ENCODE results near the gene ALDH1B1. TPM values are rescaled to one million over a fixed set of nuclear protein-coding genes. Genes with fewer than 3 reads are reported as not detected.

The ALDH1B1 gene
- total RNA-seq, 5 donors from 2014 or later (not counting 1 experiment from before 2014, with no cell fraction given) = 2.0 to 8.2 (median 5.2) TPM

GRCh38 chr9:38434853-38435252 lies 42.4 kb downstream of the ALDH1B1 start:
- WGBS (ENCODE audit: insufficient coverage) = no CpG with 5 or more reads among the region's 3 CpGs

GRCh38 chr9:38435521-38435920 lies 43.0 kb downstream of the ALDH1B1 start:
- Mint-ChIP-seq H3K9me3 (no peaks in the 10 kb centered on the region), H3K4me1 (peaks cover 6 to 15% (median 13%) of the 10 kb centered on the region in 3 donors), H3K27ac (no peak overlapping the region), H3K27me3 (peaks cover 3 to 10% of the 10 kb centered on the region in 2 donors), H3K4me3 (no peak overlapping the region), H3K36me3 (no peaks in the 10 kb centered on the region)
- no peaks in the 10 kb centered on the region for H3K9me3 ChIP-seq
- DNase-seq (no peak), ATAC-seq (replicated peaks in 1 of 4) (no peak)
- H3K4me3 ChIP-seq (ENCODE audit: control insufficient read depth in 1 of 2, extremely low read depth in 1 of 2, low read length in 1 of 2) = no peak overlapping the region
- CTCF ChIA-PET = interaction anchor here (0.5 to 0.7 kb wide), 3 partner anchors 15 to 210 kb away, joined by 3 read pairs; no protein-coding TSS in a partner anchor
- WGBS (ENCODE audit: insufficient coverage) = 40% methylated on average over 1 of the region's 2 CpGs
- H3K4me1 ChIP-seq (ENCODE audit: control insufficient read depth in 1 of 2, extremely low read depth in 1 of 2, insufficient read depth in 2 of 2, low read length in 2 of 2) = peaks cover 0 to 3% of the 10 kb centered on the region in 2 experiments
- POLR2A ChIA-PET = no interaction called here
- H3K27me3 ChIP-seq (replicated peaks in 1 of 2; ENCODE audit: control insufficient read depth in 2 of 2, extremely low read depth in 1 of 2, insufficient read depth in 2 of 2, low read length in 1 of 2) = peaks cover 0 to 15% of the 10 kb centered on the region in 2 experiments
- no peaks in the 10 kb centered on the region for H3K36me3 ChIP-seq (ENCODE audit: control insufficient read depth in 2 of 2, extremely low read depth in 1 of 2, insufficient read depth in 1 of 2, low read length in 1 of 2)
- H3K27ac ChIP-seq (ENCODE audit: low read length) = no peak overlapping the region

More at GRCh38 chr9:38434853-38435252, 42.4 kb downstream of the ALDH1B1 start:
- DNase-seq (no peak), ATAC-seq (replicated peaks in 1 of 4) (no peak)
- H3K27ac Mint-ChIP-seq = no peak overlapping the region
- Histone ChIP-seq H3K27me3 (replicated peaks in 1 of 2; ENCODE audit: control insufficient read depth in 2 of 2, extremely low read depth in 1 of 2, insufficient read depth in 2 of 2, low read length in 1 of 2) (peaks cover 0 to 13% of the 10 kb centered on the region in 2 experiments), H3K4me1 (ENCODE audit: control insufficient read depth in 1 of 2, extremely low read depth in 1 of 2, insufficient read depth in 2 of 2, low read length in 2 of 2) (peaks cover 0 to 3% of the 10 kb centered on the region in 2 experiments), H3K36me3 (ENCODE audit: control insufficient read depth in 2 of 2, extremely low read depth in 1 of 2, insufficient read depth in 1 of 2, low read length in 1 of 2) (no peaks in the 10 kb centered on the region), H3K9me3 (no peaks in the 10 kb centered on the region), H3K27ac (ENCODE audit: low read length) (no peak overlapping the region), H3K4me3 (ENCODE audit: control insufficient read depth in 1 of 2, extremely low read depth in 1 of 2, low read length in 1 of 2) (no peak overlapping the region)
- no peaks in the 10 kb centered on the region for H3K9me3 Mint-ChIP-seq
- H3K4me3 Mint-ChIP-seq = no peak overlapping the region
- peaks cover 6 to 15% (median 13%) of the 10 kb centered on the region in 3 donors for H3K4me1 Mint-ChIP-seq
- H3K36me3 Mint-ChIP-seq = no peaks in the 10 kb centered on the region
- POLR2A ChIA-PET = no interaction called here
- CTCF ChIA-PET = interaction anchor here (0.6 to 0.8 kb wide), 2 partner anchors 322 to 526 kb away, joined by 3 read pairs; no protein-coding TSS in a partner anchor
- peaks cover 0 to 8% of the 10 kb centered on the region in 2 donors for H3K27me3 Mint-ChIP-seq

- H3K4me1 Mint-ChIP-seq = peaks cover 0 to 7% (median 5%) of the 10 kb centered on the region in 3 donors
- peaks cover 0 to 15% of the 10 kb centered on the region in 2 experiments for H3K27me3 ChIP-seq (replicated peaks in 1 of 2; ENCODE audit: control insufficient read depth in 2 of 2, extremely low read depth in 1 of 2, insufficient read depth in 2 of 2, low read length in 1 of 2)
- no peaks in the 10 kb centered on the region for H3K36me3 ChIP-seq (ENCODE audit: control insufficient read depth in 2 of 2, extremely low read depth in 1 of 2, insufficient read depth in 1 of 2, low read length in 1 of 2)
- CTCF ChIA-PET = interaction anchor here in 1 of 2 donors (0.6 kb wide), 1 partner anchor 520 kb away, joined by 3 read pairs; no protein-coding TSS in a partner anchor
- H3K36me3 Mint-ChIP-seq = no peaks in the 10 kb centered on the region
- POLR2A ChIA-PET = no interaction called here
- no peaks in the 10 kb centered on the region for H3K9me3 ChIP-seq
- no peak overlapping the region for H3K27ac ChIP-seq (ENCODE audit: low read length)
- H3K9me3 Mint-ChIP-seq = no peaks in the 10 kb centered on the region
- WGBS (ENCODE audit: insufficient coverage) = no CpG with 5 or more reads among the region's 2 CpGs
- DNase-seq (no peak), ATAC-seq (replicated peaks in 1 of 4) (no peak)
- no peaks in the 10 kb centered on the region for H3K4me1 ChIP-seq (ENCODE audit: control insufficient read depth in 1 of 2, extremely low read depth in 1 of 2, insufficient read depth in 2 of 2, low read length in 2 of 2)
- no peak overlapping the region for H3K4me3 ChIP-seq (ENCODE audit: control insufficient read depth in 1 of 2, extremely low read depth in 1 of 2, low read length in 1 of 2)
- peaks cover 5 to 10% of the 10 kb centered on the region in 2 donors for H3K27me3 Mint-ChIP-seq
- no peak overlapping the region for H3K27ac Mint-ChIP-seq
- H3K4me3 Mint-ChIP-seq = no peak overlapping the region
These were observed 44.2 kb downstream of the ALDH1B1 start for GRCh38 chr9:38436708-38437107.

GRCh38 chr9:38437193-38437823 lies 44.8 kb downstream of the ALDH1B1 start:
- Histone ChIP-seq H3K27me3 (replicated peaks in 1 of 2; ENCODE audit: control insufficient read depth in 2 of 2, extremely low read depth in 1 of 2, insufficient read depth in 2 of 2, low read length in 1 of 2) (peaks cover 0 to 21% of the 10 kb centered on the region in 2 experiments), H3K9me3 (no peaks in the 10 kb centered on the region), H3K27ac (ENCODE audit: low read length) (no peak overlapping the region), H3K36me3 (ENCODE audit: control insufficient read depth in 2 of 2, extremely low read depth in 1 of 2, insufficient read depth in 1 of 2, low read length in 1 of 2) (no peaks in the 10 kb centered on the region), H3K4me3 (ENCODE audit: control insufficient read depth in 1 of 2, extremely low read depth in 1 of 2, low read length in 1 of 2) (no peak overlapping the region), H3K4me1 (ENCODE audit: control insufficient read depth in 1 of 2, extremely low read depth in 1 of 2, insufficient read depth in 2 of 2, low read length in 2 of 2) (no peaks in the 10 kb centered on the region)
- H3K9me3 Mint-ChIP-seq = no peaks in the 10 kb centered on the region
- H3K27ac Mint-ChIP-seq = no peak overlapping the region
- no peak overlapping the region for H3K4me3 Mint-ChIP-seq
- no peak for DNase-seq
- POLR2A ChIA-PET = no interaction called here
- peaks cover 10% of the 10 kb centered on the region in 2 donors for H3K27me3 Mint-ChIP-seq
- WGBS (ENCODE audit: insufficient coverage) = 80% methylated on average over 7 of the region's 11 CpGs
- H3K4me1 Mint-ChIP-seq = peaks cover 0 to 5% (median 4%) of the 10 kb centered on the region in 3 donors
- CTCF ChIA-PET = interaction anchor here in 1 of 2 donors (0.6 kb wide), 1 partner anchor 521 kb away, joined by 3 read pairs; no protein-coding TSS in a partner anchor
- no peak for ATAC-seq (replicated peaks in 1 of 4)
- H3K36me3 Mint-ChIP-seq = no peaks in the 10 kb centered on the region

GRCh38 chr9:38439291-38439915 lies 46.9 kb downstream of the ALDH1B1 start:
- H3K9me3 Mint-ChIP-seq = no peaks in the 10 kb centered on the region
- WGBS (ENCODE audit: insufficient coverage) = 40% methylated on average over 2 of the region's 3 CpGs
- Histone ChIP-seq H3K4me3 (ENCODE audit: control insufficient read depth in 1 of 2, extremely low read depth in 1 of 2, low read length in 1 of 2) (no peak overlapping the region), H3K36me3 (ENCODE audit: control insufficient read depth in 2 of 2, extremely low read depth in 1 of 2, insufficient read depth in 1 of 2, low read length in 1 of 2) (no peaks in the 10 kb centered on the region), H3K27me3 (replicated peaks in 1 of 2; ENCODE audit: control insufficient read depth in 2 of 2, extremely low read depth in 1 of 2, insufficient read depth in 2 of 2, low read length in 1 of 2) (peaks cover 0 to 21% of the 10 kb centered on the region in 2 experiments), H3K4me1 (ENCODE audit: control insufficient read depth in 1 of 2, extremely low read depth in 1 of 2, insufficient read depth in 2 of 2, low read length in 2 of 2) (no peaks in the 10 kb centered on the region), H3K9me3 (no peaks in the 10 kb centered on the region), H3K27ac (ENCODE audit: low read length) (no peak overlapping the region)
- CTCF ChIA-PET = no interaction called here
- H3K27me3 Mint-ChIP-seq = peaks cover 10 to 15% of the 10 kb centered on the region in 2 donors
- no peak overlapping the region for H3K27ac Mint-ChIP-seq
- H3K4me1 Mint-ChIP-seq = peaks cover 0 to 2% (median 0%) of the 10 kb centered on the region in 3 donors
- no peaks in the 10 kb centered on the region for H3K36me3 Mint-ChIP-seq
- no peak for ATAC-seq (replicated peaks in 1 of 4)
- DNase-seq = no peak
- POLR2A ChIA-PET = no interaction called here
- no peak overlapping the region for H3K4me3 Mint-ChIP-seq

- H3K27me3 Mint-ChIP-seq = peaks cover 10 to 17% of the 10 kb centered on the region in 2 donors
- no peak overlapping the region for H3K27ac ChIP-seq (ENCODE audit: low read length)
- no peak overlapping the region for H3K4me3 Mint-ChIP-seq
- H3K4me3 ChIP-seq (ENCODE audit: control insufficient read depth in 1 of 2, extremely low read depth in 1 of 2, low read length in 1 of 2) = no peak overlapping the region
- CTCF ChIA-PET = no interaction called here
- H3K9me3 Mint-ChIP-seq = no peaks in the 10 kb centered on the region
- no peaks in the 10 kb centered on the region for H3K36me3 Mint-ChIP-seq
- DNase-seq (no peak), ATAC-seq (replicated peaks in 1 of 4) (no peak)
- H3K27me3 ChIP-seq (replicated peaks in 1 of 2; ENCODE audit: control insufficient read depth in 2 of 2, extremely low read depth in 1 of 2, insufficient read depth in 2 of 2, low read length in 1 of 2) = peaks cover 0 to 21% of the 10 kb centered on the region in 2 experiments
- WGBS (ENCODE audit: insufficient coverage) = no CpG with 5 or more reads among the region's 1 CpG
- H3K27ac Mint-ChIP-seq = no peak overlapping the region
- no peaks in the 10 kb centered on the region for H3K4me1 ChIP-seq (ENCODE audit: control insufficient read depth in 1 of 2, extremely low read depth in 1 of 2, insufficient read depth in 2 of 2, low read length in 2 of 2)
- H3K36me3 ChIP-seq (ENCODE audit: control insufficient read depth in 2 of 2, extremely low read depth in 1 of 2, insufficient read depth in 1 of 2, low read length in 1 of 2) = no peaks in the 10 kb centered on the region
- H3K4me1 Mint-ChIP-seq = peaks cover 0 to 2% (median 0%) of the 10 kb centered on the region in 3 donors
- POLR2A ChIA-PET = no interaction called here
- no peaks in the 10 kb centered on the region for H3K9me3 ChIP-seq
These were observed 47.4 kb downstream of the ALDH1B1 start for GRCh38 chr9:38439916-38440301.
